HepG2 (cell line): ENCODE measurements around the gene NOC4L. TPM values are rescaled to one million over a fixed set of nuclear protein-coding genes. Genes with fewer than 3 reads are reported as not detected.

Experiments
- ARNTL ChIP-seq: sonication (generic); formaldehyde crosslinking; IDR thresholded peaks from 2 replicates; pipeline ENCODE4 v1.4.0; 2020; ENCODE audit warnings: mild to moderate bottlenecking, missing genetic modification reagents
- HNRNPL ChIP-seq: fragments of 200-400 bp; formaldehyde crosslinking; IDR thresholded peaks from 2 replicates; pipeline ENCODE4 v1.6.1; 2017; ENCODE audit warnings: mild to moderate bottlenecking, low read depth, low read length
- IKZF4 ChIP-seq: sonication (generic); formaldehyde crosslinking; IDR thresholded peaks from 2 replicates; pipeline ENCODE4 v1.5.1; 2020; ENCODE audit warnings: borderline replicate concordance, mild to moderate bottlenecking, low read depth, missing genetic modification reagents; ENCODE audit errors: not compliant biosample characterization
- NR2C2 ChIP-seq: sonication (generic); formaldehyde crosslinking; IDR thresholded peaks from 2 replicates; pipeline ENCODE4 v1.4.0; 2020; ENCODE audit warnings: missing genetic modification reagents, mild to moderate bottlenecking, moderate library complexity, borderline replicate concordance
- PLRG1 ChIP-seq: fragments of 450-650 bp; conservative IDR thresholded peaks from 2 replicates; pipeline ENCODE4 v1.6.1; 2016
- ZBTB7B ChIP-seq: sonication (generic); formaldehyde crosslinking; IDR thresholded peaks from 2 replicates; pipeline ENCODE4 v1.4.0; 2020; ENCODE audit warnings: missing genetic modification reagents
- ZFY ChIP-seq: sonication (generic); formaldehyde crosslinking; IDR thresholded peaks from 2 replicates; pipeline ENCODE4 v1.4.0; 2020; ENCODE audit warnings: missing genetic modification reagents
- ZNF350 ChIP-seq: sonication (generic); formaldehyde crosslinking; IDR thresholded peaks from 2 replicates; pipeline ENCODE4 v1.4.0; 2020; ENCODE audit warnings: mild to moderate bottlenecking, low read depth, missing genetic modification reagents, borderline replicate concordance
- ZNF615 ChIP-seq: sonication (generic); formaldehyde crosslinking; IDR thresholded peaks from 2 replicates; pipeline ENCODE4 v1.5.0; 2020; ENCODE audit warnings: mild to moderate bottlenecking, missing genetic modification reagents, borderline replicate concordance
- polyA plus RNA-seq, 8 experiments: library from polyadenylated mRNA; depleted of rRNA in 3 of 8; stranded (reverse) in 7 of 8; unstranded in 1 of 8; fragments of >200 nt; fragmentation: Illumina TruSeq in 4 of 8; extraction: Trizol in 4 of 8; gene quantifications; 2 replicates each; pipeline versions ENCODE4 v1.2.1 to v1.2.3, GENCODE V29; 2011 to 2016; ENCODE audit warnings: low read depth in 4 of 8, missing spikeins in 1 of 8, mixed read lengths in 1 of 8; ENCODE audit not compliant: insufficient read depth in 1 of 8
- total RNA-seq, 5 experiments: library from RNA; depleted of rRNA; stranded (reverse); fragments of >200 nt; fragmentation: Illumina TruSeq; extraction: Trizol; gene quantifications; 2 replicates each; pipeline ENCODE4 v1.2.3, GENCODE V29; 2016; ENCODE audit warnings: low read depth in 1 of 5
- TF ChIP-seq, protein P1 (sequence below): sonication (generic); formaldehyde crosslinking; conservative IDR thresholded peaks from 2 replicates; pipeline ENCODE4 v1.8.0; 2022; ENCODE audit warnings: mild to moderate bottlenecking, moderate library complexity, missing genetic modification reagents
- TF ChIP-seq, protein P2 (sequence below): sonication (generic); formaldehyde crosslinking; IDR thresholded peaks from 2 replicates; pipeline ENCODE4 v1.4.0; 2020; ENCODE audit warnings: missing genetic modification reagents, borderline replicate concordance
- TF ChIP-seq, protein P3 (sequence below): sonication (generic); formaldehyde crosslinking; IDR thresholded peaks from 2 replicates; pipeline ENCODE4 v1.4.0; 2020; ENCODE audit warnings: missing genetic modification reagents, low read depth, mild to moderate bottlenecking, borderline replicate concordance
- TF ChIP-seq, protein P4 (sequence below), 2 experiments: fragments of 450-650 bp in 1 of 2; sonication (generic) in 1 of 2; formaldehyde crosslinking in 1 of 2; IDR thresholded peaks; 2 replicates each; pipeline versions ENCODE4 v1.6.1 to v1.8.0; 2016 to 2022; ENCODE audit warnings: antibody characterized with exemption in 1 of 2, mild to moderate bottlenecking in 1 of 2, missing genetic modification reagents in 1 of 2

NOC4L gene
- total and polyA plus RNA-seq, 2 of the 13 experiments (the other 11 are each of a cell fraction or from before 2014, with no cell fraction given): 4.3 to 14.6 TPM

DNA sequence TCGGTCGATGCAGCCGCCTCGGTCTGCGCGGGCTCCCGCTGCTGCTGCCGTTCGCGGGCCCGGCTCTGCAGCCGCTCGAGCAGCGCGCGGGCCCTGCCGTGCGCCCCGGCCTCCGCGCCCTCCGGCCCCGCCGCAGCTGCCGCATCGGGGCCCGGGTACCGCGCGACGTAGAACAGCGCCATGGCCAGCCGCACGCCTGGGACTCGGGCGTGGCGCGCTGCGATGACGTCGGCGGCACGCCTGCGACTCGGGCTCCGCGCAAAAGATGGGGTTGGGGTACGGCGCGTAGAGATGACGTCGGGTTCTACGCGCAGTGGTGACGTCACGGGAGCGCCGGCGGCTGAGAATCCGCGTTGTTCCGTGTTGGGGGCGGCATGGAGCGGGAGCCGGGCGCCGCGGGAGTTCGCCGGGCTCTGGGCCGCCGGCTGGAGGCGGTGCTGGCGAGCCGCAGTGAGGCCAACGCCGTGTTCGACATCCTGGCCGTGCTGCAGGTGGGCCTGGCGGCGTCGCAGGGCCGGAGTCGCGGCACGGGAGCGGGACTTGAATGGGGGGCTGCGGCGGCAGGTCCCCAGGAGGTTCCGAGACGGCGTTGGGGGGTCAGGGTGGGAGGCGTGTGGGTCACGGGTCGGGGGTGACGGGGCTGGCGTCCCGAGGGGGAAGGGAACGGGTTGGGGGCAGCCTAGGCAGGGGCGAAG lies at the start of gene NOC4L, which contains the start of gene DDX51 (continued):
- TF ChIP-seq ZFY (peak; percentile 89), PLRG1 (no peak), ZBTB7B (CRISPR knock-in tag) (peak; percentile 62; the same call in 1 of the 2 replicates), NR2C2 (CRISPR knock-in tag) (peak; percentile 83), ZNF615 (no peak), IKZF4 (CRISPR knock-in tag) (peak; percentile 72), ZNF350 (CRISPR knock-in tag) (peak; percentile 33; the same call in 1 of the 2 replicates), HNRNPL (no peak), ARNTL (CRISPR knock-in tag) (no peak)
- TF ChIP-seq, protein P1, sequence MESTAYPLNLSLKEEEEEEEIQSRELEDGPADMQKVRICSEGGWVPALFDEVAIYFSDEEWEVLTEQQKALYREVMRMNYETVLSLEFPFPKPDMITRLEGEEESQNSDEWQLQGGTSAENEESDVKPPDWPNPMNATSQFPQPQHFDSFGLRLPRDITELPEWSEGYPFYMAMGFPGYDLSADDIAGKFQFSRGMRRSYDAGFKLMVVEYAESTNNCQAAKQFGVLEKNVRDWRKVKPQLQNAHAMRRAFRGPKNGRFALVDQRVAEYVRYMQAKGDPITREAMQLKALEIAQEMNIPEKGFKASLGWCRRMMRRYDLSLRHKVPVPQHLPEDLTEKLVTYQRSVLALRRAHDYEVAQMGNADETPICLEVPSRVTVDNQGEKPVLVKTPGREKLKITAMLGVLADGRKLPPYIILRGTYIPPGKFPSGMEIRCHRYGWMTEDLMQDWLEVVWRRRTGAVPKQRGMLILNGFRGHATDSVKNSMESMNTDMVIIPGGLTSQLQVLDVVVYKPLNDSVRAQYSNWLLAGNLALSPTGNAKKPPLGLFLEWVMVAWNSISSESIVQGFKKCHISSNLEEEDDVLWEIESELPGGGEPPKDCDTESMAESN (CRISPR knock-in tag): peak; percentile 96
- TF ChIP-seq, protein P2, sequence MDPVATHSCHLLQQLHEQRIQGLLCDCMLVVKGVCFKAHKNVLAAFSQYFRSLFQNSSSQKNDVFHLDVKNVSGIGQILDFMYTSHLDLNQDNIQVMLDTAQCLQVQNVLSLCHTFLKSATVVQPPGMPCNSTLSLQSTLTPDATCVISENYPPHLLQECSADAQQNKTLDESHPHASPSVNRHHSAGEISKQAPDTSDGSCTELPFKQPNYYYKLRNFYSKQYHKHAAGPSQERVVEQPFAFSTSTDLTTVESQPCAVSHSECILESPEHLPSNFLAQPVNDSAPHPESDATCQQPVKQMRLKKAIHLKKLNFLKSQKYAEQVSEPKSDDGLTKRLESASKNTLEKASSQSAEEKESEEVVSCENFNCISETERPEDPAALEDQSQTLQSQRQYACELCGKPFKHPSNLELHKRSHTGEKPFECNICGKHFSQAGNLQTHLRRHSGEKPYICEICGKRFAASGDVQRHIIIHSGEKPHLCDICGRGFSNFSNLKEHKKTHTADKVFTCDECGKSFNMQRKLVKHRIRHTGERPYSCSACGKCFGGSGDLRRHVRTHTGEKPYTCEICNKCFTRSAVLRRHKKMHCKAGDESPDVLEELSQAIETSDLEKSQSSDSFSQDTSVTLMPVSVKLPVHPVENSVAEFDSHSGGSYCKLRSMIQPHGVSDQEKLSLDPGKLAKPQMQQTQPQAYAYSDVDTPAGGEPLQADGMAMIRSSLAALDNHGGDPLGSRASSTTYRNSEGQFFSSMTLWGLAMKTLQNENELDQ (CRISPR knock-in tag): peak; percentile 72; the same call in 1 of the 2 replicates
- TF ChIP-seq, protein P3, sequence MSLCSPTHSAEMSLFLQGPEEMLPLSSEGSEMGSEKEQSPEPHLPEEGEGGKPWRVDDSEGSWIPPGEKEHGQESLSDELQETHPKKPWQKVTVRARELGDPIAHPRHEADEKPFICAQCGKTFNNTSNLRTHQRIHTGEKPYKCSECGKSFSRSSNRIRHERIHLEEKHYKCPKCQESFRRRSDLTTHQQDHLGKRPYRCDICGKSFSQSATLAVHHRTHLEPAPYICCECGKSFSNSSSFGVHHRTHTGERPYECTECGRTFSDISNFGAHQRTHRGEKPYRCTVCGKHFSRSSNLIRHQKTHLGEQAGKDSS: peak; percentile 90; the same call in 1 of the 2 replicates
- TF ChIP-seq, protein P4, sequence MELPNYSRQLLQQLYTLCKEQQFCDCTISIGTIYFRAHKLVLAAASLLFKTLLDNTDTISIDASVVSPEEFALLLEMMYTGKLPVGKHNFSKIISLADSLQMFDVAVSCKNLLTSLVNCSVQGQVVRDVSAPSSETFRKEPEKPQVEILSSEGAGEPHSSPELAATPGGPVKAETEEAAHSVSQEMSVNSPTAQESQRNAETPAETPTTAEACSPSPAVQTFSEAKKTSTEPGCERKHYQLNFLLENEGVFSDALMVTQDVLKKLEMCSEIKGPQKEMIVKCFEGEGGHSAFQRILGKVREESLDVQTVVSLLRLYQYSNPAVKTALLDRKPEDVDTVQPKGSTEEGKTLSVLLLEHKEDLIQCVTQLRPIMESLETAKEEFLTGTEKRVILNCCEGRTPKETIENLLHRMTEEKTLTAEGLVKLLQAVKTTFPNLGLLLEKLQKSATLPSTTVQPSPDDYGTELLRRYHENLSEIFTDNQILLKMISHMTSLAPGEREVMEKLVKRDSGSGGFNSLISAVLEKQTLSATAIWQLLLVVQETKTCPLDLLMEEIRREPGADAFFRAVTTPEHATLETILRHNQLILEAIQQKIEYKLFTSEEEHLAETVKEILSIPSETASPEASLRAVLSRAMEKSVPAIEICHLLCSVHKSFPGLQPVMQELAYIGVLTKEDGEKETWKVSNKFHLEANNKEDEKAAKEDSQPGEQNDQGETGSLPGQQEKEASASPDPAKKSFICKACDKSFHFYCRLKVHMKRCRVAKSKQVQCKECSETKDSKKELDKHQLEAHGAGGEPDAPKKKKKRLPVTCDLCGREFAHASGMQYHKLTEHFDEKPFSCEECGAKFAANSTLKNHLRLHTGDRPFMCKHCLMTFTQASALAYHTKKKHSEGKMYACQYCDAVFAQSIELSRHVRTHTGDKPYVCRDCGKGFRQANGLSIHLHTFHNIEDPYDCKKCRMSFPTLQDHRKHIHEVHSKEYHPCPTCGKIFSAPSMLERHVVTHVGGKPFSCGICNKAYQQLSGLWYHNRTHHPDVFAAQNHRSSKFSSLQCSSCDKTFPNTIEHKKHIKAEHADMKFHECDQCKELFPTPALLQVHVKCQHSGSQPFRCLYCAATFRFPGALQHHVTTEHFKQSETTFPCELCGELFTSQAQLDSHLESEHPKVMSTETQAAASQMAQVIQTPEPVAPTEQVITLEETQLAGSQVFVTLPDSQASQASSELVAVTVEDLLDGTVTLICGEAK (IDR thresholded peaks at IDR 0.05): no peak
- TF ChIP-seq, protein P4 (CRISPR knock-in tag; IDR thresholded peaks at IDR 0.05): peak; percentile 82
